Activated B cell treated with CpG ODN at 0.5 μM for 24 hours (primary cell): Measurements from ENCODE around the gene SCEL. TPM values are rescaled to one million over a fixed set of nuclear protein-coding genes. Genes with fewer than 3 reads are reported as not detected.

ENCODE experiments used
- ATAC-seq: fragments of 200-7000 bp; cut with Tn5 transposase; one replicate; pipeline ENCODE4 v1.10.0; 2021; ENCODE audit warnings: low read depth, mild to moderate bottlenecking, moderate library complexity
- CTCF ChIA-PET: fragments of 350-600 bp; sonication (Branson Sonifier 250); formaldehyde crosslinking; loops from one replicate; lab custom pipeline; 2021; ENCODE audit warnings: antibody characterized with exemption; lab: Charles Lee
- POLR2A ChIA-PET: fragments of 350-600 bp; sonication (Branson Sonifier 250); formaldehyde crosslinking; loops from one replicate; lab custom pipeline; 2021; ENCODE audit warnings: antibody characterized with exemption; lab: Charles Lee
- DNase-seq: peaks from one replicate; pipeline ENCODE4 v3.0.0; 2022
- H3K27ac Mint-ChIP-seq: one replicate; pipeline ENCODE4 v1.8.0; 2020; ENCODE audit warnings: mixed read lengths
- H3K27me3 Mint-ChIP-seq: one replicate; pipeline ENCODE4 v1.8.0; 2021; ENCODE audit warnings: mixed read lengths
- H3K36me3 Mint-ChIP-seq: one replicate; pipeline ENCODE4 v1.8.0; 2021; ENCODE audit warnings: low read depth, mixed read lengths
- H3K4me1 Mint-ChIP-seq: one replicate; pipeline ENCODE4 v1.8.0; 2021; ENCODE audit warnings: mixed read lengths
- H3K4me3 Mint-ChIP-seq: one replicate; pipeline ENCODE4 v1.8.0; 2020; ENCODE audit warnings: mild to moderate bottlenecking, mixed read lengths
- H3K9me3 Mint-ChIP-seq: one replicate; pipeline ENCODE4 v1.8.0; 2020; ENCODE audit warnings: mixed read lengths
- intact Hi-C: fragments of 100-400 bp; cut with micrococcal nuclease; formaldehyde crosslinking; loops from one replicate; pipeline ENCODE4 v1.15.1; 2024
- total RNA-seq: library from RNA; stranded (reverse); gene quantifications from 2 replicates; pipeline ENCODE4 v1.2.3, GENCODE V29; 2022
- TF ChIP-seq, protein P1 (sequence below): fragments of 200-600 bp; IDR thresholded peaks from one replicate; pipeline ENCODE4 v1.8.0; 2022; ENCODE audit warnings: antibody characterized with exemption, mild to moderate bottlenecking

Gene SCEL
- total RNA-seq, 1 donor from 2014 or later, result not detected

DNA sequence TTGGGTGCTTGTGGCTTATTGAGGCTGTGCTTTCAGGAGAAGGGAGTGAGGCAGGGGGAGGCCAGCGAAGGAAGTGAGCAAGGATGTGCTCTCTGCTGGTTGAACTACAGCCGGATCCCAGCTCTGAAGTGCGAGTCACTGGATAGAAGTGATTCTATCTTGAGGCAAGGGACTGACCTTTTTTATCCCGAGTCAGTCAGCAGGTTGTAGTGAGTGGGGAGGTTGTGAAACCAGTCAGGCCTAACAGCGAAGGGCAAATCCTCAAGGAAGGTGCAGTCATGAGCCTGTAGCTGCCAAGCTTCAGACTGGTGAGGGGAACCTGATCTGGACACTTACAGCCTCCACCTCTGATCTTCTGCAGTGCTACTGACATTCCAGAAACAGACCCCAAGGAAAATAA is 18.6 kb downstream of the SCEL start:
- ChIA-PET POLR2A (no interaction called here), CTCF (interaction anchor here (1.2 kb wide), 1 partner anchor 61 kb away, joined by 3 read pairs; no protein-coding TSS in a partner anchor)
- no peaks in the 10 kb centered on the region for H3K9me3 Mint-ChIP-seq
- peaks cover 9% of the 10 kb centered on the region for H3K27me3 Mint-ChIP-seq
- intact Hi-C loops, result no loop called here
- no peaks in the 10 kb centered on the region for H3K36me3 Mint-ChIP-seq
- DNase-seq, result no peak
- TF ChIP-seq, protein P1, sequence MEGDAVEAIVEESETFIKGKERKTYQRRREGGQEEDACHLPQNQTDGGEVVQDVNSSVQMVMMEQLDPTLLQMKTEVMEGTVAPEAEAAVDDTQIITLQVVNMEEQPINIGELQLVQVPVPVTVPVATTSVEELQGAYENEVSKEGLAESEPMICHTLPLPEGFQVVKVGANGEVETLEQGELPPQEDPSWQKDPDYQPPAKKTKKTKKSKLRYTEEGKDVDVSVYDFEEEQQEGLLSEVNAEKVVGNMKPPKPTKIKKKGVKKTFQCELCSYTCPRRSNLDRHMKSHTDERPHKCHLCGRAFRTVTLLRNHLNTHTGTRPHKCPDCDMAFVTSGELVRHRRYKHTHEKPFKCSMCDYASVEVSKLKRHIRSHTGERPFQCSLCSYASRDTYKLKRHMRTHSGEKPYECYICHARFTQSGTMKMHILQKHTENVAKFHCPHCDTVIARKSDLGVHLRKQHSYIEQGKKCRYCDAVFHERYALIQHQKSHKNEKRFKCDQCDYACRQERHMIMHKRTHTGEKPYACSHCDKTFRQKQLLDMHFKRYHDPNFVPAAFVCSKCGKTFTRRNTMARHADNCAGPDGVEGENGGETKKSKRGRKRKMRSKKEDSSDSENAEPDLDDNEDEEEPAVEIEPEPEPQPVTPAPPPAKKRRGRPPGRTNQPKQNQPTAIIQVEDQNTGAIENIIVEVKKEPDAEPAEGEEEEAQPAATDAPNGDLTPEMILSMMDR, result no peak
- no peak overlapping the region for H3K27ac Mint-ChIP-seq
- peaks cover 12% of the 10 kb centered on the region for H3K4me1 Mint-ChIP-seq
- ATAC-seq, result no peak
- no peak overlapping the region for H3K4me3 Mint-ChIP-seq

DNA sequence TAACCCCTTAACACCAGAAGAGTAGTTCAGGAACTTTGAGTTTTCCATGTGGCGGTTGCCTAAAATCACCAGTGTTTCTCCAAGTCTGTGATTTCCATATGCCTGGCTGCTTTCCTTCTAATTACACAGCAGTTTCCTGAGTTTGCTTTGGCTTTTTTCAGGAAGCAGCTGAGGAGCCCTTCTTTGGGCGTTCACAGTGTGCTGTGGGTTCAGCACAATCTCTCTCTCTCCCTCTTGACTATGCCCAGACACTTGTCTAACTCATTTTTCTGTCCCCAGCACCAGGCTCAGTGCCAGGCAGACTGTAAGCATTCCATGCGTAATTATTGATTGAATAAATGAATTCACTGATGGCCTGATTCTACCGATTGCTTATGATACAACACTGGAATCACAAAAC is 19.7 kb downstream of the SCEL start:
- TF ChIP-seq, protein P1, result no peak
- no peak overlapping the region for H3K27ac Mint-ChIP-seq
- intact Hi-C loops, result no loop called here
- CTCF ChIA-PET, result no interaction called here
- POLR2A ChIA-PET, result no interaction called here
- DNase-seq (no peak), ATAC-seq (no peak)
- H3K4me1 Mint-ChIP-seq, result peaks cover 19% of the 10 kb centered on the region
- peaks cover 9% of the 10 kb centered on the region for H3K27me3 Mint-ChIP-seq
- no peaks in the 10 kb centered on the region for H3K36me3 Mint-ChIP-seq
- H3K4me3 Mint-ChIP-seq, result no peak overlapping the region
- no peaks in the 10 kb centered on the region for H3K9me3 Mint-ChIP-seq

DNA sequence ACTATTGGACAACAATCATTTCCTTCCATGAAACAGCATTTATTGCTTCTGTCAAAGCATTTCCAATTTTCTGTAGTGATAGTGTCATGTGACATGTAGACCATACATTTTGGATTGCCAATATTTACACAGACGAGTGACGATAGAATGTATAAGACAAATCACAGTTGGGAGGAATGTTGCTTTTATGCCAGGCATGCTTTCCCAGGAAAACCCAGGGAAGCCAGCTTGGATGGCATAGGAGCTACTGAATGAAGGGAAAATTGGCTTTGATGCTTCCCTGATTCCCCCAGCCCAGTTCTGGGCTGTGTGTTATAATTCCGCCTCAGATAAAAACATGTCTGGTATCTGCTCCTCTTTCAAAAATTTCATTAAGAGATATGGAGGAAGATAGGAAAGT is 22.5 kb downstream of the SCEL start:
- Mint-ChIP-seq H3K27me3 (peaks cover 9% of the 10 kb centered on the region), H3K9me3 (no peaks in the 10 kb centered on the region), H3K27ac (no peak overlapping the region), H3K4me1 (peaks cover 19% of the 10 kb centered on the region), H3K36me3 (no peaks in the 10 kb centered on the region), H3K4me3 (peak overlapping the region; percentile 33)
- TF ChIP-seq, protein P1, result no peak
- DNase-seq (no peak), ATAC-seq (no peak)
- intact Hi-C loops, result no loop called here
- CTCF ChIA-PET, result interaction anchor here (1.8 kb wide), 1 partner anchor 65 kb away, joined by 8 read pairs; no protein-coding TSS in a partner anchor
- POLR2A ChIA-PET, result no interaction called here

DNA sequence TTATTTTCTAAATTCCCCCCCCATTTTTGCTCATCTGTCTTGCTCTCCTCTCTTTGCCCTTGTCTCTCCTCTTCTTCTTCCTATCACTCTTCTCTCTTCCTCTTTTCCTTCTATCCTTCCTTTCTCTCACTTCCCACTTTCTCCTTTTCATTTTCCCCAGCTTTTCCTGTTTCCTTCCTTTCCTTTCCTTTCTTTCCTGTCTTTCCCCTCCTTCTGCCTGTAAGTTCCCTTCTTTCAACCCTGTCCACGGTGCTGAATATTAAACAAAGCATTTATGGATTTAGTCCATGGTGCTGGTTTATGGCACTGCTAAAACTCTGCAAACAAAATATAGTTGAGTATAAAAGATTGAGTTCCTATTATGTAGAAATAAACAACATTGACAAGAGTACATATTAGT is 27.6 kb downstream of the SCEL start:
- no peak overlapping the region for H3K27ac Mint-ChIP-seq
- no peaks in the 10 kb centered on the region for H3K9me3 Mint-ChIP-seq
- peaks cover 16% of the 10 kb centered on the region for H3K4me1 Mint-ChIP-seq
- no peaks in the 10 kb centered on the region for H3K36me3 Mint-ChIP-seq
- DNase-seq (no peak), ATAC-seq (no peak)
- CTCF ChIA-PET, result interaction anchor here (6.7 kb wide), 1 partner anchor 70 kb away, joined by 97 read pairs; no protein-coding TSS in a partner anchor
- intact Hi-C loops, result loop anchor here (10.0 kb wide), 1 partner anchor 1688 kb away; no protein-coding TSS in a partner anchor
- POLR2A ChIA-PET, result no interaction called here
- TF ChIP-seq, protein P1, result no peak
- no peaks in the 10 kb centered on the region for H3K27me3 Mint-ChIP-seq
- H3K4me3 Mint-ChIP-seq, result no peak overlapping the region

DNA sequence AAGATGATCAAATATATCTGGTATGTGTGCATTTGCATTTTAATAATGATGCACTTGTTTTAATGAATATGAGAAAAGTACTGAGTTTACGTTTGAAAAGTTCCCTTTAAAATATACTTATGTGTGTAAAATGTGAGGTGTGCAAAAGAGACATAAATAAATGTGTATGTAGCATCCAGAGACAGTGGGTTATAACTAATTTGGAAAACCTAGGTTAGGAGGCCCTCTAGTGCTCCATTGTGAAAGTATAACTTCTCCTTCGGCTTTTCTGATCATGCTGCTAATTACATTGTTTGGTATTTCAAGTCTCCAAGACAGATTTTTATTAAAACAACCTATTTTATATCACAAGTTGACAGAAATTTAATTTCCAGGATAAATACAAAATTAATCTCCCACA is 30.1 kb downstream of the SCEL start:
- no peaks in the 10 kb centered on the region for H3K9me3 Mint-ChIP-seq

More for the DNA sequence above, 30.1 kb downstream of the SCEL start:
- Mint-ChIP-seq H3K27ac (no peak overlapping the region), H3K36me3 (no peaks in the 10 kb centered on the region), H3K4me3 (no peak overlapping the region), H3K4me1 (no peaks in the 10 kb centered on the region), H3K27me3 (no peaks in the 10 kb centered on the region)
- ATAC-seq (peak; percentile 71), DNase-seq (no peak)
- CTCF ChIA-PET, result interaction anchor here (0.9 to 6.7 kb wide), 10 partner anchors 10 to 380 kb away, joined by 3 to 97 read pairs (median 4); no protein-coding TSS in a partner anchor
- intact Hi-C loops, result loop anchor here (1.0 to 10.0 kb wide), 5 partner anchors 63 to 1691 kb away; no protein-coding TSS in a partner anchor
- POLR2A ChIA-PET, result interaction anchor here (0.5 to 1.4 kb wide), 2 partner anchors 73 to 220 kb away, joined by 3 to 11 read pairs; no protein-coding TSS in a partner anchor
- TF ChIP-seq, protein P1, result no peak
